Smooth muscle cell (in vitro differentiated cells): ENCODE results near the gene WNK4. TPM values are rescaled to one million over a fixed set of nuclear protein-coding genes. Genes with fewer than 3 reads are reported as not detected.
A peak's percentile ranks its signal among the peaks of the same experiment; 100 is the strongest.

Experiments used
- DNase-seq: peaks from one replicate; lab custom pipeline; 2025; ENCODE audit not compliant: unreplicated experiment; lab: John Stamatoyannopoulos, UW
- H2AFZ ChIP-seq: fragments of 200-600 bp; sonication (generic); 2 replicates; pipeline ENCODE4 v1.6.0; 2016; ENCODE audit warnings: antibody characterized with exemption, low read depth, mild to moderate bottlenecking
- H3F3A ChIP-seq: fragments of 200-600 bp; sonication (generic); 2 replicates; pipeline ENCODE4 v1.6.0; 2017; ENCODE audit warnings: antibody characterized with exemption, low read depth
- H3K27ac ChIP-seq: fragments of 200-600 bp; sonication (generic); 2 replicates; pipeline ENCODE4 v1.5.1; 2016; ENCODE audit warnings: low read depth, mild to moderate bottlenecking
- H3K27me3 ChIP-seq: fragments of 200-600 bp; sonication (generic); 2 replicates; pipeline ENCODE4 v1.6.1; 2016; ENCODE audit warnings: low read depth, mild to moderate bottlenecking
- H3K36me3 ChIP-seq: fragments of 200-600 bp; sonication (generic); 2 replicates; pipeline ENCODE4 v1.5.1; 2016; ENCODE audit warnings: low read depth
- H3K4me1 ChIP-seq: fragments of 200-600 bp; sonication (generic); 2 replicates; pipeline ENCODE4 v1.5.1; 2016; ENCODE audit warnings: low read depth
- H3K4me2 ChIP-seq: fragments of 200-600 bp; sonication (generic); 2 replicates; pipeline ENCODE4 v1.6.0; 2016; ENCODE audit warnings: mild to moderate bottlenecking
- H3K4me3 ChIP-seq: fragments of 200-600 bp; sonication (generic); 2 replicates; pipeline ENCODE4 v1.5.1; 2016; ENCODE audit warnings: mild to moderate bottlenecking
- H3K79me2 ChIP-seq: fragments of 200-600 bp; sonication (generic); 2 replicates; pipeline ENCODE4 v1.6.0; 2016; ENCODE audit warnings: low read depth, mild to moderate bottlenecking
- H3K9ac ChIP-seq: fragments of 200-600 bp; sonication (generic); 2 replicates; pipeline ENCODE4 v1.6.0; 2016; ENCODE audit warnings: low read depth
- H3K9me3 ChIP-seq: fragments of 200-600 bp; sonication (generic); replicated peaks from 2 replicates; pipeline ENCODE4 v1.5.1; 2016; ENCODE audit warnings: low read depth
- H4K20me1 ChIP-seq: fragments of 200-600 bp; sonication (generic); 2 replicates; pipeline ENCODE4 v1.6.0; 2016; ENCODE audit warnings: low read depth
- CTCF ChIP-seq: fragments of 200-600 bp; sonication (generic); IDR thresholded peaks from 2 replicates; pipeline ENCODE4 v1.5.1; 2017; ENCODE audit warnings: borderline replicate concordance, mild to moderate bottlenecking, antibody characterized with exemption; ENCODE audit not compliant: insufficient read depth, poor library complexity, severe bottlenecking
- WGBS: methylation state at CpG from one replicate; pipeline ENCODE4 v1.1.7; 2016; ENCODE audit warnings: low lambda C conversion rate; 5-methylcytosine and 5-hydroxymethylcytosine counted together
- polyA plus RNA-seq: library from polyadenylated mRNA; unstranded; fragments of >200 nt; fragmentation: Nextera tagmentation; extraction: Ambion mirVana; gene quantifications from 2 replicates; pipeline ENCODE4 v1.2.1, GENCODE V29; 2016
- total RNA-seq: library from RNA; depleted of rRNA; stranded (reverse); fragments of >200 nt; gene quantifications from 2 replicates; pipeline ENCODE4 v1.2.3, GENCODE V29; 2014

Gene WNK4
- total and polyA plus RNA-seq, 2 experiments from 2014 or later: 0.49 TPM; not detected in 1

GRCh38 chr17:42835732-42836131 is 55.3 kb downstream of the WNK4 start:
- Histone ChIP-seq H3K4me3 (no peak overlapping the region), H3K9me3 (no peaks in the 10 kb centered on the region), H4K20me1 (no peaks in the 10 kb centered on the region), H3K79me2 (peaks cover 29% of the 10 kb centered on the region), H2AFZ (no peak overlapping the region), H3K9ac (no peak overlapping the region), H3K4me2 (no peak overlapping the region), H3K27me3 (no peaks in the 10 kb centered on the region), H3F3A (no peaks in the 10 kb centered on the region), H3K27ac (no peak overlapping the region), H3K36me3 (no peaks in the 10 kb centered on the region), H3K4me1 (peaks cover 12% of the 10 kb centered on the region)
- over 99% methylated on average over 6 of the region's 6 CpGs for WGBS
- no peak for DNase-seq
- TF ChIP-seq CTCF: no peak

GRCh38 chr17:42841975-42842685 is 61.7 kb downstream of the WNK4 start:
- no peak overlapping the region for H2AFZ ChIP-seq
- H3K9me3 ChIP-seq: no peaks in the 10 kb centered on the region
- peaks cover 6% of the 10 kb centered on the region for H3F3A ChIP-seq
- peaks cover 5% of the 10 kb centered on the region for H4K20me1 ChIP-seq
- no peaks in the 10 kb centered on the region for H3K79me2 ChIP-seq
- H3K4me2 ChIP-seq: no peak overlapping the region
- no peak overlapping the region for H3K9ac ChIP-seq
- no peak overlapping the region for H3K27ac ChIP-seq
- TF ChIP-seq CTCF: no peak
- no peaks in the 10 kb centered on the region for H3K27me3 ChIP-seq
- H3K4me1 ChIP-seq: no peaks in the 10 kb centered on the region
- peaks cover 10% of the 10 kb centered on the region for H3K36me3 ChIP-seq
- DNase-seq: no peak
- H3K4me3 ChIP-seq: no peak overlapping the region
- WGBS: 92% methylated on average over 11 of the region's 11 CpGs

- peaks cover 6% of the 10 kb centered on the region for H3F3A ChIP-seq
- H3K4me1 ChIP-seq: no peaks in the 10 kb centered on the region
- peak; percentile 94 for TF ChIP-seq CTCF
- H2AFZ ChIP-seq: no peak overlapping the region
- whole genome bisulfite sequencing: 68% methylated on average over 6 of the region's 6 CpGs
- H3K9me3 ChIP-seq: no peaks in the 10 kb centered on the region
- H3K9ac ChIP-seq: no peak overlapping the region
- peaks cover 10% of the 10 kb centered on the region for H3K36me3 ChIP-seq
- no peak for DNase-seq
- no peak overlapping the region for H3K4me2 ChIP-seq
- H4K20me1 ChIP-seq: peaks cover 6% of the 10 kb centered on the region
- H3K79me2 ChIP-seq: no peaks in the 10 kb centered on the region
- H3K27me3 ChIP-seq: no peaks in the 10 kb centered on the region
- H3K4me3 ChIP-seq: no peak overlapping the region
- H3K27ac ChIP-seq: no peak overlapping the region
Observed at GRCh38 chr17:42843358-42843934, 63.0 kb downstream of the WNK4 start.
